ENCODE results near the gene SOWAHA. TPM values are rescaled to one million over a fixed set of nuclear protein-coding genes. Genes with fewer than 3 reads are reported as not detected.

The SOWAHA gene
- total RNA-seq, 1 donor from 2014 or later: not detected

DNA sequence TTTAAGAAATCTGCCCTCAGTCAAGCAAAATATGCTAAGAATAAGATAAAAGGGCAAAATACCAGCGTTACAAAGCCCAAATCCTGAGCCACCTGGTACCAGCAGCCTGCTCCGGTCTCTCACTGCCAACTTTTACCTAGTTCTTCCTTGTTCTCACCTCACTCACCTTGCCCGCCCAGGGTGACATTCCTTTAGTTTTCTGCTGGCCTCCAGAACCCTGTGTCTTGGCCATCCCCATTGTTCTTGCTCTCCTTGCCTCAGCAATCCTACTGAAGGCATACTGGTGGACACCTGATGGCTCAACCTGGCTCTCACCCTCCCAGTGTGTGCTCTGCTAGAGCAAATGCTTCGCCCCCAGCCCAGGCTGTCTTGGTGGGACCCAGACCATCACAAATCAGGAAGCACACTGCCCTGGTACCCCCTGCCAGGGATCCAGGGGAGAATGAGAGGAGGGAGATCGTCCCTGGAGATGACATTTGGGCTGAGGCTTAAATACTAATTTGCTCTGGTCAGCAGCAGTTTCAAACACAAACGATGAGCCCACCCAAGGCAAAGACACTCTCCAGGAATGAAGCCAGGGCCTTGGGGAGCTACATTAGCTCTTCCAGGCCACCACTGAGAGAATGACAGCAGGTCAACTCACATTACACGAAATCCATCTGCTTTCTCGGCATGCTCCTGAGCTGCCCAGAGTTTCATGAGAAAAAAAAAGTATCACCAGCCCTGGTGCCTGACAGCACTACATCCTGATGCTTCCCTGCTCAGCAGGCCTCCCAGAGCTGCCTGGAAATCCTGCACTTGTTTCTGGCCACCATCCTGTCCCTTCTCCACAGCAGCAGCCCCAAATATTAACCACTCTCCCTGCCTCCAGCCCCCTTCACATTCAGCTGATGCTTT lies 23.9 kb upstream of the SOWAHA start:
- H3K9me3 Mint-ChIP-seq (ENCODE audit: unreplicated experiment): no peaks in the 10 kb centered on the region
- peaks cover 4% of the 10 kb centered on the region for H3K4me1 Mint-ChIP-seq (ENCODE audit: unreplicated experiment)
- H3K27me3 Mint-ChIP-seq (ENCODE audit: unreplicated experiment): peaks cover 18% of the 10 kb centered on the region
- H3K36me3 Mint-ChIP-seq (ENCODE audit: unreplicated experiment): no peaks in the 10 kb centered on the region
- no peak for DNase-seq (ENCODE audit: extremely low spot score, unreplicated experiment)
- no peak overlapping the region for H3K27ac Mint-ChIP-seq (ENCODE audit: unreplicated experiment)
- no peak for TF ChIP-seq CTCF (IDR thresholded peaks at IDR 0.05)
- H3K4me3 Mint-ChIP-seq (ENCODE audit: unreplicated experiment): no peak overlapping the region

DNA sequence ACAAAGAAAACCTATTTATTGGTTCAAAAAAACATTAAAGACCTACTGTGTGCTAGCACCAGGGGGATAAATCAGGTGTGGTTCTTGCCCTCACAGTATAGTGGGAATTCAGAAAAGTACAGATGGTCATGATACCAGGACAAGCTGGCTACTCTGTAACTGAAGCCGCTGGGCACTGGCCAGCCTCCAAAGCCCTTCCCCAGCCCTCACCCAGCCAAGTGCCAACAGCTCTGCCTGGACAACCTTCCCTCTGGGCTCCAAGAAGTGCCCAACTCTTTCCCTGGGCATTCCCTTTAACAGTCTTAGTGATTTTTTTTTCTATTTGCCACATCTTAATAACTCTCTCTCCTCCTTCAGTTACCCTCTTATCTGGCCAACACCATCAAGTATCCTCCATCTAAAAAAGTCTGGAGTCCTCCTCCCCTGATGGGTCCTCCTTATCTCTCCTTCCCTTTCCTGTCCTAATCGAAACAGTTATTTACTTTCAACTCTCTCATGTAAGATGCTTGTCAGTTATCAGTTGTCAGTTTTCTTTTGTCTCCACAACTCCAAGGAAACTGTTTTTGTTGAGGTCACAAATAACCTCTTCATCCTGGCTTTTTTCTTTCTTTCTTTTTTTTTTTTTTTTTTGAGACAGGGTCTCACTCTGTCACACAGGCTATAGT lies 22.8 kb upstream of the SOWAHA start:
- DNase-seq (ENCODE audit: extremely low spot score, unreplicated experiment): no peak
- Mint-ChIP-seq H3K27me3 (ENCODE audit: unreplicated experiment) (peaks cover 23% of the 10 kb centered on the region), H3K27ac (ENCODE audit: unreplicated experiment) (no peak overlapping the region), H3K9me3 (ENCODE audit: unreplicated experiment) (no peaks in the 10 kb centered on the region), H3K4me3 (ENCODE audit: unreplicated experiment) (no peak overlapping the region), H3K4me1 (ENCODE audit: unreplicated experiment) (no peaks in the 10 kb centered on the region), H3K36me3 (ENCODE audit: unreplicated experiment) (no peaks in the 10 kb centered on the region)
- no peak for TF ChIP-seq CTCF (IDR thresholded peaks at IDR 0.05)

DNA sequence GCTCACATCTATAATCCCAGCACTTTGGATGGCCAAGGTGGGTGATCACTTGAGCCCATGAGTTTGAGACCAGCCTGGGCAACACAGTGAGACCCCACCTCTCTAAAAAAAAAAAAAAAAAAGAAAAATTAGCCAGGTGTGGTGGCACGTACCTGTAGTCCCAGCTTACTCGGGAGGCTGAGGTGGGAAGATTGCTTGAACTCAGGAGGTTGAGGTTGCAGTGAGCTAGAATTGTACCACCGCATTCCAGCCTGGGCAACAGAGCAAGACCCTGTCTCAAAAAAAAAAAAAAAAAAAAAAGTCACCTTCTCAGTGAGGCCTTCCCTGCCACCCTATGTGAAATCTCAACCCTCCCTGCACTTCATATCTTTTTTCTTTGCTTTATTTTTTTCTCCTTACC lies 22.1 kb upstream of the SOWAHA start:
- TF ChIP-seq CTCF (IDR thresholded peaks at IDR 0.05): no peak
- no peak for DNase-seq (ENCODE audit: extremely low spot score, unreplicated experiment)
- H3K27me3 Mint-ChIP-seq (ENCODE audit: unreplicated experiment): peaks cover 23% of the 10 kb centered on the region
- H3K36me3 Mint-ChIP-seq (ENCODE audit: unreplicated experiment): no peaks in the 10 kb centered on the region
- H3K9me3 Mint-ChIP-seq (ENCODE audit: unreplicated experiment): no peaks in the 10 kb centered on the region
- no peak overlapping the region for H3K4me3 Mint-ChIP-seq (ENCODE audit: unreplicated experiment)
- H3K27ac Mint-ChIP-seq (ENCODE audit: unreplicated experiment): no peak overlapping the region
- H3K4me1 Mint-ChIP-seq (ENCODE audit: unreplicated experiment): no peaks in the 10 kb centered on the region

DNA sequence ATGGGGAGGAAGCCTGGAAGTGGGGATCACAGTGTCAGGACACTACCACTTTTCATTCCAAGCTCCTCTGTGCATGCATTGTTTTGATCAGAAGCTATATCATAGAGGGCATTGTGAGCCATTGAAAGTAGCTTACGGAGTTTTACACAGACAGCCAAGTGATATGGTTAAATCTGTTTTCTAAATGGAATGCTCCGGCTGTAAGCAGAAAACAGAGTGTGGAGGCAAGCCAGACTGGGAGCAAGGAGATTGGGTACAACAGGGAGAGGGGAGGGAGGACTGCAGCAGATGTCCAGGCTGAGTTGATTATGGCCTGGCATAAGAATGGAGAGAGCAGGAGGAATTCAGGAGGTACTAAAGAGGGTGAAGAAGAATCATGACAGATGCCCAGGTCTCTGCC lies 15.5 kb upstream of the SOWAHA start:
- H3K9me3 Mint-ChIP-seq (ENCODE audit: unreplicated experiment): no peaks in the 10 kb centered on the region
- no peak overlapping the region for H3K4me3 Mint-ChIP-seq (ENCODE audit: unreplicated experiment)
- TF ChIP-seq CTCF (IDR thresholded peaks at IDR 0.05): no peak
- no peaks in the 10 kb centered on the region for H3K4me1 Mint-ChIP-seq (ENCODE audit: unreplicated experiment)
- DNase-seq (ENCODE audit: extremely low spot score, unreplicated experiment): no peak
- H3K27me3 Mint-ChIP-seq (ENCODE audit: unreplicated experiment): peaks cover 37% of the 10 kb centered on the region
- H3K27ac Mint-ChIP-seq (ENCODE audit: unreplicated experiment): no peak overlapping the region
- no peaks in the 10 kb centered on the region for H3K36me3 Mint-ChIP-seq (ENCODE audit: unreplicated experiment)

- TF ChIP-seq CTCF (IDR thresholded peaks at IDR 0.05): no peak
- Mint-ChIP-seq H3K36me3 (ENCODE audit: unreplicated experiment) (no peaks in the 10 kb centered on the region), H3K4me1 (ENCODE audit: unreplicated experiment) (no peaks in the 10 kb centered on the region)
Observed at GRCh38 chr5:132799392-132799791, 13.7 kb upstream of the SOWAHA start.

More at GRCh38 chr5:132799392-132799791, 13.7 kb upstream of the SOWAHA start:
- no peaks in the 10 kb centered on the region for H3K9me3 Mint-ChIP-seq (ENCODE audit: unreplicated experiment)
- H3K27ac Mint-ChIP-seq (ENCODE audit: unreplicated experiment): no peak overlapping the region
- no peak for DNase-seq (ENCODE audit: extremely low spot score, unreplicated experiment)
- H3K27me3 Mint-ChIP-seq (ENCODE audit: unreplicated experiment): peaks cover 51% of the 10 kb centered on the region
- no peak overlapping the region for H3K4me3 Mint-ChIP-seq (ENCODE audit: unreplicated experiment)
